Measurements from ENCODE around the gene GAS2L2. TPM values are rescaled to one million over a fixed set of nuclear protein-coding genes. Genes with fewer than 3 reads are reported as not detected.

The GAS2L2 gene
- total RNA-seq, 1 donor from 2014 or later: 0.22 TPM

DNA sequence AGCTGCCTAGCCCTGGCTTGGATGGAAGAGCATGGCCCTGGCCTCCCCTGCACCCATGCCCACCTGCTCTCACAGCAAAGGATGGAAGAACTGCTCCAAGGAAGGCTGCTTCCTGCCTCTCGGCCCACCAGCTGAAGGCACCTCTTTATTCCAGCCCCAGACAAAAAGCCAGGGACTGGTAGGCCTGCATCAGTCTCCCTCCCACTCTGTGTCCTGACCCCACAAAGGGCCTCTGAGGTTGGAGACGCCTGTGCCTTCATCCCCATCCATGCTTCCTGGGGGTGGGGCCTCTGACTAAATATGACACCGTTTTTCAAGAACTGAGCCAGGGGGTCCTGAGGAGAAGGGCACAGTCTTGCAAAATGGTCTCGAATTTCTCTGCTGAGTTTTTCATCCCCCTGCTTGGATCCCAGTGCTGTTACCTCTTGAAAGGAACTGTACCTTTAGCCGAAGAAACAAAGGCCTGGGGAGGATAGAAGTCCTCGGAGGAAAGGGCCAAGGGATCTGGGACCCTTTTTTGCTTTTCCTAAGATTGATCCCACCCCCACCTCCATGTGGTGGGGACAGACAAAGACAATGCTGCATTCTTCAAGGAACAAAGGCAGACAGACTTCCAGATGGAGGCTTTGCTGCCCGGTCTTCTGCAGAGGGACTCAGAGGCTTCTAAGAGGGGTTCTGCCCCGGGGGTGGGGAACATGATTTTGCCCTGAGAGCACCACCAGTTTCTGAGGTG is 12.9 kb upstream of the GAS2L2 start:
- TF ChIP-seq, protein P1, sequence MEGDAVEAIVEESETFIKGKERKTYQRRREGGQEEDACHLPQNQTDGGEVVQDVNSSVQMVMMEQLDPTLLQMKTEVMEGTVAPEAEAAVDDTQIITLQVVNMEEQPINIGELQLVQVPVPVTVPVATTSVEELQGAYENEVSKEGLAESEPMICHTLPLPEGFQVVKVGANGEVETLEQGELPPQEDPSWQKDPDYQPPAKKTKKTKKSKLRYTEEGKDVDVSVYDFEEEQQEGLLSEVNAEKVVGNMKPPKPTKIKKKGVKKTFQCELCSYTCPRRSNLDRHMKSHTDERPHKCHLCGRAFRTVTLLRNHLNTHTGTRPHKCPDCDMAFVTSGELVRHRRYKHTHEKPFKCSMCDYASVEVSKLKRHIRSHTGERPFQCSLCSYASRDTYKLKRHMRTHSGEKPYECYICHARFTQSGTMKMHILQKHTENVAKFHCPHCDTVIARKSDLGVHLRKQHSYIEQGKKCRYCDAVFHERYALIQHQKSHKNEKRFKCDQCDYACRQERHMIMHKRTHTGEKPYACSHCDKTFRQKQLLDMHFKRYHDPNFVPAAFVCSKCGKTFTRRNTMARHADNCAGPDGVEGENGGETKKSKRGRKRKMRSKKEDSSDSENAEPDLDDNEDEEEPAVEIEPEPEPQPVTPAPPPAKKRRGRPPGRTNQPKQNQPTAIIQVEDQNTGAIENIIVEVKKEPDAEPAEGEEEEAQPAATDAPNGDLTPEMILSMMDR (conservative IDR thresholded peaks at IDR 0.05): no peak
- no peak overlapping the region for H3K27ac Mint-ChIP-seq

DNA sequence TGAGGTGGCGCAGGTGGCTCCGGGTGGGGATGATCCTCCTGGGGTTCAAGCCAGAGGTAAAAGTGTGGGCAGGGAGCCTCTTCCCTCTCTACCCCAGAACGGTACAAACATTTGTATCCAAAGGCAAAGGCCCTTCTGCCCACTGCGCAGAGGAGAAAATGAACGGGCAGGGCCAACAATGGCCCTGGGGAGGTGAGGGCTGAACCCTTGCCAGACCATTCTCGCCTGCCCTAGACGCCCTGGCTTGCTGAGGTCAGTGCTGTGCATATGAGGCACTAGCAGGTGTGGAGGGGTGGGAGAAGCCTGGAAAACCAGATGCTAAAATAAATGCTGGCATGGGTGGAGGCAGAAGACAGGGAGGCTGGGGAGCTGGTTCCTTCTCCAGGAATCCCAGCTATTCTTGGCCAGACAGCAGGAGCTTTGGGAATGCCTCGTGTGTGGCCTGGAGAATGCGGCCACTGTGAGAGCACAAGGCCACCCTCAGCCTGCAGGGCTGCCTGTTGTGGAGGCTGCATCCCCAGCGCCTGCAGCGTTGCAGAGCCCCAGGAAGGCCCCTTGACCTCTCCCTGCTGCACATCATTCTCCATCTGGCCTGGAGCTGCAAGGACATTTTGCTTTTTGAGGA is 12.2 kb upstream of the GAS2L2 start:
- Mint-ChIP-seq H3K27ac (peak overlapping the region; percentile 58), H3K36me3 (no peaks in the 10 kb centered on the region), H3K9me3 (no peaks in the 10 kb centered on the region), H3K4me3 (peak overlapping the region; percentile 93), H3K27me3 (peaks cover 6% of the 10 kb centered on the region), H3K4me1 (ENCODE audit: unreplicated experiment) (peaks cover 16% of the 10 kb centered on the region)
- TF ChIP-seq, protein P1 (conservative IDR thresholded peaks at IDR 0.05): no peak
- no peak for DNase-seq (ENCODE audit: extremely low spot score, unreplicated experiment)

More for the DNA sequence above, 12.9 kb upstream of the GAS2L2 start:
- DNase-seq (ENCODE audit: extremely low spot score, unreplicated experiment): no peak
- peaks cover 6% of the 10 kb centered on the region for H3K27me3 Mint-ChIP-seq
- H3K9me3 Mint-ChIP-seq: no peaks in the 10 kb centered on the region
- peak overlapping the region; percentile 65 for H3K4me3 Mint-ChIP-seq
- H3K4me1 Mint-ChIP-seq (ENCODE audit: unreplicated experiment): peaks cover 16% of the 10 kb centered on the region
- no peaks in the 10 kb centered on the region for H3K36me3 Mint-ChIP-seq

DNA sequence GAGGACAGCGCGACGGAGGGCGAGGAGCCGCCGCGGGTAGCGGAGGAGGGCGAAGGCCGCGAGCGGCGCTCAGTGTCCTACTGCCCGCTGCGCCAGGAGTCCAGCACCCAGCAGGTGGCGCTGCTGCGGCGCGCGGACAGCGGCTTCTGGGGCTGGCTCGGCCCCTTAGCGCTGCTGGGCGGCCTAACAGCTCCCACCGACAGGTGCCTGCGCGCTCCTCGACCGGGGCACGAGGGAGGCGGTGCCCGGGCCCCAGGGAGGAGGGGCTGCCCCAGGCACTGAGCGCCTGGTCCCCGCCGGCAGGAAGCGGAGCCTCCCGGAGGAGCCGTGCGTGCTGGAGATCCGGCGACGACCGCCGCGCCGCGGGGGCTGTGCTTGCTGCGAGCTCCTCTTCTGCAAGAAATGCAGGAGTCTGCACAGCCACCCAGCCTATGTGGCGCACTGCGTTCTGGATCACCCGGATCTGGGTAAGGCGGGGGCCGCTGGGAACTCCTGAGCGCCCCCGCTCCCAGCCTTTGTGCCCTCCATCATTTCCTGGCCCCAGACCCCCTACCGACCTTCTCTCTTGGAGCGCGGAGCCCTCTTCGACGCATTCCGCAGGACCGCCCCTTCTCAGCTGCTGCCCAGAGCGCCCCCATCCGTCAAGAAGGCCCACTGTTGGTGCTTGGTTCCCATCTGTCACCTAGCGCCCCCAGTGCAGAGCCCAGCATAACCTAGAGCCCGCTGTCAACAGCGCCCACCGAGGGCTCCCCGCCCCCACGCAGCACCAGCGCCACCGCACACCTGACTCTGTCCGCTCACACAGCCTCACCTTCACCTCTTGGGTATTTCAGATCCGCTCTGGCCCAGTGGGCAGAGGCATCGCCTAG is 11.3 kb upstream of the GAS2L2 start:
- peak overlapping the region; percentile 58 for H3K27ac Mint-ChIP-seq

DNA sequence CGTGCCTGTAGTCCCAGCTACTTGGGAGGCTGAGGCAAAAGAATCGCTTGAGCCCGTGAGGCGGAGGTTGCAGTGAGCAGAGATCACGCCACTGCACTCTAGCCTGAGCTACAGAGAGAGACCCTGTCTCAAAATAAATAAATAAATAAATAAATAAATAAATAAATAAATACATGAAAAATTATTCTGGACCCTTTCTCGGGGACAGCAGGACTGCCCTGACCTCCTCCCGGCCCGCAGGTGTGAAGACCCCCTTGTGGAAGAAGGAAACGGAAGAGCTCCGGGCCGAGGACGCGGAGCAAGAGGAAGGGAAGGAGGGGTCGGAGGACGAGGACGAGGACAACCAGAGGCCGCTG is 10.7 kb upstream of the GAS2L2 start:
- Mint-ChIP-seq H3K4me3 (peak overlapping the region; percentile 81), H3K9me3 (no peaks in the 10 kb centered on the region), H3K36me3 (no peaks in the 10 kb centered on the region), H3K4me1 (ENCODE audit: unreplicated experiment) (peaks cover 16% of the 10 kb centered on the region), H3K27me3 (peaks cover 6% of the 10 kb centered on the region), H3K27ac (no peak overlapping the region)
- no peak for DNase-seq (ENCODE audit: extremely low spot score, unreplicated experiment)
- TF ChIP-seq, protein P1 (conservative IDR thresholded peaks at IDR 0.05): no peak

More for the DNA sequence above, 11.3 kb upstream of the GAS2L2 start:
- peak; percentile 94 for DNase-seq (ENCODE audit: extremely low spot score, unreplicated experiment)
- TF ChIP-seq, protein P1 (conservative IDR thresholded peaks at IDR 0.05): peak; percentile 96
- no peaks in the 10 kb centered on the region for H3K36me3 Mint-ChIP-seq
- no peaks in the 10 kb centered on the region for H3K9me3 Mint-ChIP-seq
- H3K4me1 Mint-ChIP-seq (ENCODE audit: unreplicated experiment): peaks cover 16% of the 10 kb centered on the region
- peak overlapping the region; percentile 93 for H3K4me3 Mint-ChIP-seq
- H3K27me3 Mint-ChIP-seq: peaks cover 6% of the 10 kb centered on the region

DNA sequence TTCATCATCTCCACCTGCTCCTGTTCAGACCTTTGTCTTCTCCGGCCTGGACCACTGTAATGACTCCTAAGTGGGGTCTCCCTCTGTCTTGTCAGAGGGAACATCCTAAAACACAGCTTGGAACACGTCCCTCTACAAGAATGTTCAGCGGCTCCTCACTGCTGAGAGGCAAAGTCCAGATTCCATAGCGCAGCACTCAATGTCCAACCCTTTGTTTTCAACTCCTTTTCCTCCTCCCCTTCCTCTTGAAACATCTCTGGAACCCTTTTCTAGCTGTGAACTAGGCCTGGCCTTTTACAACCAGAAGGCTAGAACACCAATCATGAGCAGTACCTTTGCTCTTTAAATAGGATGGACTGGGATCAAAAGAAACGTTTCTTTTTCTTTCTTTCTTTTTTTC is 8.6 kb upstream of the GAS2L2 start:
- Mint-ChIP-seq H3K27me3 (no peaks in the 10 kb centered on the region), H3K36me3 (no peaks in the 10 kb centered on the region), H3K4me1 (ENCODE audit: unreplicated experiment) (peaks cover 16% of the 10 kb centered on the region), H3K27ac (no peak overlapping the region), H3K4me3 (no peak overlapping the region), H3K9me3 (no peaks in the 10 kb centered on the region)
- TF ChIP-seq, protein P1 (conservative IDR thresholded peaks at IDR 0.05): no peak
- no peak for DNase-seq (ENCODE audit: extremely low spot score, unreplicated experiment)

Data from type B pancreatic cell (in vitro differentiated cells).